ENCODE data around the gene BECN2.

Gene BECN2

GRCh38 chr1:241932845-241933244 is 24.7 kb upstream of the BECN2 start:
- no peak for DNase-seq (ENCODE audit: low spot score)
- TF ChIP-seq CTCF (IDR thresholded peaks at IDR 0.05; ENCODE audit: extremely low read depth, missing control alignments): no peak

GRCh38 chr1:241934201-241934848 is 23.2 kb upstream of the BECN2 start:
- DNase-seq (ENCODE audit: low spot score): no peak
- no peak for TF ChIP-seq CTCF (IDR thresholded peaks at IDR 0.05; ENCODE audit: extremely low read depth, missing control alignments)

GRCh38 chr1:241934866-241935265 is 22.7 kb upstream of the BECN2 start:
- no peak for DNase-seq (ENCODE audit: low spot score)
- no peak for TF ChIP-seq CTCF (IDR thresholded peaks at IDR 0.05; ENCODE audit: extremely low read depth, missing control alignments)

- no peak for TF ChIP-seq CTCF (IDR thresholded peaks at IDR 0.05; ENCODE audit: extremely low read depth, missing control alignments)
- DNase-seq (ENCODE audit: low spot score): no peak
These were observed 17.8 kb upstream of the BECN2 start for GRCh38 chr1:241939798-241940197.

GRCh38 chr1:241942738-241943137 is 14.8 kb upstream of the BECN2 start:
- DNase-seq (ENCODE audit: low spot score): no peak
- TF ChIP-seq CTCF (IDR thresholded peaks at IDR 0.05; ENCODE audit: extremely low read depth, missing control alignments): no peak

GRCh38 chr1:241944300-241944699 is 13.3 kb upstream of the BECN2 start:
- TF ChIP-seq CTCF (IDR thresholded peaks at IDR 0.05; ENCODE audit: extremely low read depth, missing control alignments): no peak
- no peak for DNase-seq (ENCODE audit: low spot score)

GRCh38 chr1:241947354-241947753 is 10.2 kb upstream of the BECN2 start:
- no peak for DNase-seq (ENCODE audit: low spot score)
- TF ChIP-seq CTCF (IDR thresholded peaks at IDR 0.05; ENCODE audit: extremely low read depth, missing control alignments): no peak

Data from GM20000 (cell line).